COLO668 (cell line): ENCODE measurements around the gene ZFHX2.
"Not testable (repeated sequence)": the region's sequence is repeated elsewhere in the genome, so short reads cannot be mapped to it uniquely, and the experiment has no call there.

Source experiments
- DNase-seq: peaks from one replicate; lab custom pipeline; 2025; ENCODE audit not compliant: unreplicated experiment; lab: John Stamatoyannopoulos, UW

Gene ZFHX2

GRCh38 chr14:23544511-23545447, 6.8 kb downstream of the ZFHX2 start:
- peak; percentile 11 for DNase-seq

GRCh38 chr14:23543403-23543802, 8.2 kb downstream of the ZFHX2 start:
- no peak for DNase-seq

GRCh38 chr14:23542261-23542660, 9.3 kb downstream of the ZFHX2 start:
- DNase-seq, result no peak

- no peak for DNase-seq
These were observed 11.5 kb downstream of the ZFHX2 start for GRCh38 chr14:23540141-23540469.

GRCh38 chr14:23539248-23540140, 12.1 kb downstream of the ZFHX2 start:
- DNase-seq, result peak; percentile 25

- DNase-seq, result no peak
These were observed 12.8 kb downstream of the ZFHX2 start for GRCh38 chr14:23538785-23539184.

GRCh38 chr14:23538050-23538718, 13.4 kb downstream of the ZFHX2 start:
- DNase-seq, result no peak

- DNase-seq, result no peak
These were observed 14.1 kb downstream of the ZFHX2 start for GRCh38 chr14:23537351-23538049.

- not testable (repeated sequence) for DNase-seq
These were observed 14.7 kb downstream of the ZFHX2 start for GRCh38 chr14:23536906-23537305.

- no peak for DNase-seq
These were observed 15.1 kb downstream of the ZFHX2 start for GRCh38 chr14:23536494-23536893.

GRCh38 chr14:23535943-23536342, 15.6 kb downstream of the ZFHX2 start:
- DNase-seq, result no peak

- no peak for DNase-seq
These were observed 17.7 kb downstream of the ZFHX2 start for GRCh38 chr14:23533652-23534435.

GRCh38 chr14:23532658-23533057, 18.9 kb downstream of the ZFHX2 start:
- no peak for DNase-seq

- no peak for DNase-seq
These were observed 20.2 kb downstream of the ZFHX2 start for GRCh38 chr14:23531391-23531790.

GRCh38 chr14:23530375-23531055, 21.1 kb downstream of the ZFHX2 start:
- DNase-seq, result no peak

- DNase-seq, result no peak
These were observed 22.5 kb downstream of the ZFHX2 start for GRCh38 chr14:23529016-23529415.

- DNase-seq, result no peak
These were observed 23.0 kb downstream of the ZFHX2 start for GRCh38 chr14:23528555-23528954.

- no peak for DNase-seq
These were observed 26.0 kb downstream of the ZFHX2 start for GRCh38 chr14:23525611-23526010.

GRCh38 chr14:23524954-23525353, 26.6 kb downstream of the ZFHX2 start:
- DNase-seq, result no peak
